Gastroesophageal sphincter (tissue), 4 donors: Measurements from ENCODE around the gene OR7C2. TPM values are rescaled to one million over a fixed set of nuclear protein-coding genes. Genes with fewer than 3 reads are reported as not detected.

Experiments
- ATAC-seq: fragments of 150-250 bp; one replicate; pipeline ENCODE4 v1.9.1; 2016; ENCODE audit warnings: mild to moderate bottlenecking, moderate library complexity
- H3K27ac ChIP-seq, 4 donors: fragments of 200-600 bp; sonication (generic) in 3 of 4; 1 replicate in 3 of 4; 2 replicates in 1 of 4; pipeline ENCODE4 v1.5.1; 2016 to 2019
- H3K27me3 ChIP-seq: fragments of 200-600 bp; sonication (generic); one replicate; pipeline ENCODE4 v1.5.1; 2019
- H3K36me3 ChIP-seq, 2 donors: fragments of 200-600 bp; sonication (generic); one replicate each; pipeline ENCODE4 v1.5.1; 2019; ENCODE audit warnings: control low read depth in 1 of 2
- H3K4me1 ChIP-seq, 3 donors: fragments of 200-600 bp; sonication (generic); 1 replicate in 2 of 3; 2 replicates in 1 of 3; pipeline ENCODE4 v1.5.1; 2016 to 2019; ENCODE audit warnings: control low read depth in 2 of 3
- H3K4me3 ChIP-seq, 2 donors: fragments of 200-600 bp; sonication (generic); one replicate each; pipeline ENCODE4 v1.5.1; 2019; ENCODE audit warnings: mild to moderate bottlenecking in 1 of 2, moderate library complexity in 1 of 2
- H3K9me3 ChIP-seq, 3 donors: fragments of 200-600 bp; sonication (generic); one replicate each; pipeline ENCODE4 v1.5.1; 2017 to 2019; ENCODE audit warnings: control low read depth in 2 of 3
- CTCF ChIP-seq, 4 experiments: fragments of 200-600 bp in 2 of 4; fragments of 450-650 bp in 2 of 4; sonication (generic) in 1 of 4; IDR thresholded peaks; one replicate each; pipeline ENCODE4 v1.5.1; 2017 to 2019; ENCODE audit warnings: antibody characterized with exemption in 4 of 4, mild to moderate bottlenecking in 2 of 4, moderate library complexity in 2 of 4
- EP300 ChIP-seq: sonication (generic); formaldehyde crosslinking; IDR thresholded peaks from one replicate; pipeline ENCODE4 v1.6.1; 2017; ENCODE audit warnings: antibody characterized with exemption, mild to moderate bottlenecking
- POLR2A ChIP-seq, 2 donors: fragments of 450-650 bp; IDR thresholded peaks; one replicate each; pipeline ENCODE4 v1.6.1; 2017; ENCODE audit warnings: antibody characterized with exemption in 2 of 2, mild to moderate bottlenecking in 2 of 2, moderate library complexity in 1 of 2
- POLR2AphosphoS5 ChIP-seq: sonication (generic); formaldehyde crosslinking; IDR thresholded peaks from one replicate; pipeline ENCODE4 v1.6.1; 2017; ENCODE audit warnings: antibody characterized with exemption
- WGBS, 2 donors: methylation state at CpG; one replicate each; pipeline ENCODE4 v1.1.5; 2018; ENCODE audit warnings: low coverage in 1 of 2; 5-methylcytosine and 5-hydroxymethylcytosine counted together
- total RNA-seq, 4 donors: library from RNA; depleted of rRNA; stranded (reverse); fragments of >200 nt; gene quantifications; one replicate each; pipeline ENCODE4 v1.1.0, GENCODE V29; 2016

Gene OR7C2
- total RNA-seq = not detected

GRCh38 chr19:14941189-14941588, at the start of gene OR7C2:
Gene OR7C2, plus strand, starts transcription at chr19:14941489. Its CDS starts 0 bp downstream, at chr19:14941489.
- WGBS, 2 donors = 74 to 75% methylated on average over 5 of the region's 6 CpGs
- H3K36me3 ChIP-seq = no peaks in the 10 kb centered on the region
- TF ChIP-seq EP300 (no peak), POLR2AphosphoS5 (no peak), CTCF (IDR thresholded peaks at IDR 0.05) (no peak), POLR2A (IDR thresholded peaks at IDR 0.05) (no peak)
- H3K9me3 ChIP-seq = no peaks in the 10 kb centered on the region
- no peak within 1 kb of the TSS for H3K4me3 ChIP-seq
- H3K27me3 ChIP-seq = peaks cover 9% of the 10 kb centered on the region
- no peak within 1 kb of the TSS for H3K27ac ChIP-seq
- no peak for ATAC-seq
- H3K4me1 ChIP-seq = no peaks in the 10 kb centered on the region

- Histone ChIP-seq H3K36me3 (no peaks in the 10 kb centered on the region), H3K27ac (no peak overlapping the region), H3K27me3 (peaks cover 50% of the 10 kb centered on the region), H3K4me1 (no peaks in the 10 kb centered on the region), H3K9me3 (no peaks in the 10 kb centered on the region), H3K4me3 (no peak overlapping the region)
- TF ChIP-seq EP300 (no peak), POLR2AphosphoS5 (no peak), CTCF (IDR thresholded peaks at IDR 0.05) (no peak), POLR2A (IDR thresholded peaks at IDR 0.05) (no peak)
- no peak for ATAC-seq
- 17 to 80% methylated on average over 1 to 2 of the region's 2 CpGs for WGBS, 2 donors
These were observed 39.5 kb upstream of the OR7C2 start for GRCh38 chr19:14901675-14902260.

GRCh38 chr19:14906711-14907110, 34.6 kb upstream of the OR7C2 start:
- ATAC-seq = no peak
- H3K9me3 ChIP-seq = no peaks in the 10 kb centered on the region
- H3K27me3 ChIP-seq = peaks cover 37% of the 10 kb centered on the region
- H3K36me3 ChIP-seq = no peaks in the 10 kb centered on the region
- no peak for TF ChIP-seq EP300
- TF ChIP-seq POLR2AphosphoS5 = no peak
- TF ChIP-seq CTCF (IDR thresholded peaks at IDR 0.05) = no peak
- no peak for TF ChIP-seq POLR2A (IDR thresholded peaks at IDR 0.05)
- no peaks in the 10 kb centered on the region for H3K4me1 ChIP-seq
- H3K27ac ChIP-seq = no peak overlapping the region
- WGBS, 2 donors = 60 to 81% methylated on average over 4 of the region's 4 CpGs
- H3K4me3 ChIP-seq = no peak overlapping the region

- Histone ChIP-seq H3K4me1 (no peaks in the 10 kb centered on the region), H3K4me3 (no peak overlapping the region), H3K36me3 (no peaks in the 10 kb centered on the region), H3K9me3 (peaks cover 0 to 15% (median 0%) of the 10 kb centered on the region in 3 donors), H3K27ac (no peak overlapping the region), H3K27me3 (peaks cover 28% of the 10 kb centered on the region)
- no peak for ATAC-seq
- WGBS, 2 donors = 25 to 50% methylated on average over 4 to 6 of the region's 6 CpGs
- TF ChIP-seq EP300 (no peak), CTCF (IDR thresholded peaks at IDR 0.05) (no peak), POLR2A (IDR thresholded peaks at IDR 0.05) (no peak), POLR2AphosphoS5 (no peak)
These were observed 26.2 kb upstream of the OR7C2 start for GRCh38 chr19:14915116-14915515.

- Histone ChIP-seq H3K36me3 (no peaks in the 10 kb centered on the region), H3K9me3 (peaks cover 0 to 15% (median 0%) of the 10 kb centered on the region in 3 donors), H3K27me3 (peaks cover 22% of the 10 kb centered on the region), H3K4me3 (no peak overlapping the region), H3K4me1 (no peaks in the 10 kb centered on the region), H3K27ac (no peak overlapping the region)
- 35 to 62% methylated on average over 5 of the region's 5 CpGs for WGBS, 2 donors
- ATAC-seq = no peak
- TF ChIP-seq CTCF (IDR thresholded peaks at IDR 0.05) (no peak), POLR2AphosphoS5 (no peak), EP300 (no peak), POLR2A (IDR thresholded peaks at IDR 0.05) (no peak)
These were observed 24.4 kb upstream of the OR7C2 start for GRCh38 chr19:14916848-14917247.
